ENCODE results near the gene PSME3. TPM values are rescaled to one million over a fixed set of nuclear protein-coding genes. Genes with fewer than 3 reads are reported as not detected.

PSME3 gene
- polyA plus RNA-seq, 4 donors = 49.9 to 93.0 (median 61.2) TPM

GRCh38 chr17:42804918-42805367 is 28.3 kb upstream of the PSME3 start:
- DNase-seq (peak; percentile 64 to 83), FAIRE-seq (no peak)
- Histone ChIP-seq H3K9me3 (ENCODE audit: control insufficient read depth in 2 of 2, insufficient read depth in 1 of 2, low read depth in 1 of 2, low read length in 1 of 2) (no peaks in the 10 kb centered on the region), H3K4me3 (ENCODE audit: low read depth in 1 of 3, low read length in 3 of 3) (no peak overlapping the region), H3K36me3 (ENCODE audit: control insufficient read depth in 3 of 3, insufficient read depth in 2 of 3, low read depth in 1 of 3, low read length in 3 of 3) (peaks cover 0 to 2% (median 0%) of the 10 kb centered on the region in 3 donors), H3K27me3 (ENCODE audit: control insufficient read depth in 3 of 3, insufficient read depth in 3 of 3, low read length in 3 of 3) (no peaks in the 10 kb centered on the region), H3K4me1 (ENCODE audit: control insufficient read depth in 3 of 3, insufficient read depth in 2 of 3, low read depth in 1 of 3, low read length in 2 of 3) (peaks cover 2 to 39% (median 4%) of the 10 kb centered on the region in 3 donors), H3K27ac (ENCODE audit: low read depth in 1 of 3, low read length in 2 of 3) (peak overlapping the region in 2 of 3 donors; percentile 18 to 77)
- 25 to 78% (median 52%) methylated on average over 1 of the region's 1 CpG for WGBS, 3 donors

DNA sequence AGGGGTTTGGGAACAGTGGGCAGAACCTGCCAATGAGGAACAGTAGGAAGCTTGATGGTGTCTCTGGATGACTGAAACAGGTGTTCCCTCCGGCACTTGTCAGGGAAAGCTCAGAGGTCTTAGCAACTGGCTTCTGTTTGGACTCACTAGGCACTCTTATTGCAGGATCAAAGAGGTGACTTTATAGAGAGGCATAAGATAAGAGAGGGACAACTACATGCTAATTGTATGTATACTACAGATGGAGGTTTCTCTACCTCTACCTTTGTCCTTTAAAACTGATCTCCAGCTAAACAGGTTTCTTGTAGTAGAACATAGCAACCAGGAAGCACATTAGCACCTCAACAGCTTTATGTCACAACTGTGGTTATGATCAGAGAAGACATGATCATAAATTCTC is 26.9 kb upstream of the PSME3 start:
- Histone ChIP-seq H3K36me3 (ENCODE audit: control insufficient read depth in 3 of 3, insufficient read depth in 2 of 3, low read depth in 1 of 3, low read length in 3 of 3) (peaks cover 0 to 2% (median under 1%) of the 10 kb centered on the region in 3 donors), H3K4me1 (ENCODE audit: control insufficient read depth in 3 of 3, insufficient read depth in 2 of 3, low read depth in 1 of 3, low read length in 2 of 3) (peaks cover 2 to 39% (median 4%) of the 10 kb centered on the region in 3 donors), H3K4me3 (ENCODE audit: low read depth in 1 of 3, low read length in 3 of 3) (no peak overlapping the region), H3K9me3 (ENCODE audit: control insufficient read depth in 2 of 2, insufficient read depth in 1 of 2, low read depth in 1 of 2, low read length in 1 of 2) (no peaks in the 10 kb centered on the region), H3K27me3 (ENCODE audit: control insufficient read depth in 3 of 3, insufficient read depth in 3 of 3, low read length in 3 of 3) (no peaks in the 10 kb centered on the region), H3K27ac (ENCODE audit: low read depth in 1 of 3, low read length in 2 of 3) (peak overlapping the region in 2 of 3 donors; percentile 53 to 77)
- 21 to 66% (median 45%) methylated on average over 1 of the region's 1 CpG for WGBS, 3 donors
- no peak for FAIRE-seq
- DNase-seq = peak; percentile 87 to 89

- peaks cover 0 to 22% (median 4%) of the 10 kb centered on the region in 3 donors for H3K4me1 ChIP-seq (ENCODE audit: control insufficient read depth in 3 of 3, insufficient read depth in 2 of 3, low read depth in 1 of 3, low read length in 2 of 3)
- H3K36me3 ChIP-seq (ENCODE audit: control insufficient read depth in 3 of 3, insufficient read depth in 2 of 3, low read depth in 1 of 3, low read length in 3 of 3) = peaks cover 4 to 14% (median 5%) of the 10 kb centered on the region in 3 donors
- no peaks in the 10 kb centered on the region for H3K27me3 ChIP-seq (ENCODE audit: control insufficient read depth in 3 of 3, insufficient read depth in 3 of 3, low read length in 3 of 3)
- FAIRE-seq (no peak), DNase-seq (no peak)
- 29 to 44% (median 40%) methylated on average over 3 of the region's 3 CpGs for WGBS, 3 donors
- no peak overlapping the region for H3K4me3 ChIP-seq (ENCODE audit: low read depth in 1 of 3, low read length in 3 of 3)
- no peak overlapping the region for H3K27ac ChIP-seq (ENCODE audit: low read depth in 1 of 3, low read length in 2 of 3)
- no peaks in the 10 kb centered on the region for H3K9me3 ChIP-seq (ENCODE audit: control insufficient read depth in 2 of 2, insufficient read depth in 1 of 2, low read depth in 1 of 2, low read length in 1 of 2)
These were observed 23.9 kb upstream of the PSME3 start for GRCh38 chr17:42809250-42809649.

- Histone ChIP-seq H3K27ac (ENCODE audit: low read depth in 1 of 3, low read length in 2 of 3) (peak overlapping the region in 1 of 3 donors; percentile 20), H3K9me3 (ENCODE audit: control insufficient read depth in 2 of 2, insufficient read depth in 1 of 2, low read depth in 1 of 2, low read length in 1 of 2) (no peaks in the 10 kb centered on the region), H3K4me1 (ENCODE audit: control insufficient read depth in 3 of 3, insufficient read depth in 2 of 3, low read depth in 1 of 3, low read length in 2 of 3) (no peaks in the 10 kb centered on the region), H3K4me3 (ENCODE audit: low read depth in 1 of 3, low read length in 3 of 3) (no peak overlapping the region), H3K36me3 (ENCODE audit: control insufficient read depth in 3 of 3, insufficient read depth in 2 of 3, low read depth in 1 of 3, low read length in 3 of 3) (peaks cover 22 to 49% (median 27%) of the 10 kb centered on the region in 3 donors), H3K27me3 (ENCODE audit: control insufficient read depth in 3 of 3, insufficient read depth in 3 of 3, low read length in 3 of 3) (no peaks in the 10 kb centered on the region)
- WGBS, 3 donors = 57 to 84% (median 81%) methylated on average over 8 of the region's 8 CpGs
- no peak for DNase-seq
- no peak for FAIRE-seq
These were observed 18.4 kb upstream of the PSME3 start for GRCh38 chr17:42814633-42815399.

DNA sequence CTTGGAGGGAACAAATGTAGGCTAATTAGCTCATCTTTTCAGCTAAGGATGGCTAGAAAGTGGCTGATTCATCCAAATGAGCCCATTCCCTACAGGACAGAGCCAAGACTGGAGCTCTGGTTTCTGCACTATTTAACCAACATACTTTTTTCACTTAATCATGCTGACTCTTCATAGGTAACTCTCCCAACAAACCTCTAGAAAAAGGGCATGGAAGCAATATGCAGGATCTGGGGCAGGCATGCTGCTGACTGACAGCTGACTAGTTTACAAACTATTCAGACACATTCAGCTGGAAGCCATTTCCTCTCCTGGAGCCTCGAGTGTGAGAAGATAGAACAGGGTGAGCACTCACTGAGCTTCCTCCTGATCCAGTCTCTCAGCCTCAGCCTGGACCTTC is 15.3 kb upstream of the PSME3 start:
- Histone ChIP-seq H3K27ac (ENCODE audit: low read depth in 1 of 3, low read length in 2 of 3) (no peak overlapping the region), H3K4me1 (ENCODE audit: control insufficient read depth in 3 of 3, insufficient read depth in 2 of 3, low read depth in 1 of 3, low read length in 2 of 3) (no peaks in the 10 kb centered on the region), H3K9me3 (ENCODE audit: control insufficient read depth in 2 of 2, insufficient read depth in 1 of 2, low read depth in 1 of 2, low read length in 1 of 2) (no peaks in the 10 kb centered on the region), H3K4me3 (ENCODE audit: low read depth in 1 of 3, low read length in 3 of 3) (no peak overlapping the region), H3K27me3 (ENCODE audit: control insufficient read depth in 3 of 3, insufficient read depth in 3 of 3, low read length in 3 of 3) (no peaks in the 10 kb centered on the region), H3K36me3 (ENCODE audit: control insufficient read depth in 3 of 3, insufficient read depth in 2 of 3, low read depth in 1 of 3, low read length in 3 of 3) (peaks cover 17 to 59% (median 28%) of the 10 kb centered on the region in 3 donors)
- WGBS, 3 donors = 57 to 61% (median 60%) methylated on average over 1 of the region's 1 CpG
- DNase-seq = no peak
- no peak for FAIRE-seq

DNA sequence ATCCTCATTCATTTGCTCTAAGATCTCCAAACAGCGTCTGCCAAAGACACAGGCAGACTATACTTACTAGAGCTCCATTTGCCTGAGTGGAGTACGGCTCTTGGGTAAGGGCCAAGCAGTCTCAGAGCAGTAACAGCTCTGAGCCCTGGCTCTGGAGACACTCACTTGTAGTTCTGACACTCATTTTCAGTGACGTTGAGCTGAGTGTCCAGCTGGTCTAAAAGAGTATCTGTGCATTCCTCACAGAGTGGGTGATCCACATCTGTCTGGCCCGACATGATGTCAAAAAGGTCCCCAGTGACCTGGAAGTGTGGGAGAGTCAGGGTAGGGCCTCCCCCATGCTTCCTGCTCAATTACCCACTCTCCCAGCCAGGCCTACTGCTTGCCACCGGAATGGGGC is 14.8 kb upstream of the PSME3 start:
- no peaks in the 10 kb centered on the region for H3K9me3 ChIP-seq (ENCODE audit: control insufficient read depth in 2 of 2, insufficient read depth in 1 of 2, low read depth in 1 of 2, low read length in 1 of 2)
- no peak overlapping the region for H3K4me3 ChIP-seq (ENCODE audit: low read depth in 1 of 3, low read length in 3 of 3)
- peaks cover 17 to 59% (median 28%) of the 10 kb centered on the region in 3 donors for H3K36me3 ChIP-seq (ENCODE audit: control insufficient read depth in 3 of 3, insufficient read depth in 2 of 3, low read depth in 1 of 3, low read length in 3 of 3)
- H3K27ac ChIP-seq (ENCODE audit: low read depth in 1 of 3, low read length in 2 of 3) = no peak overlapping the region
- peaks cover 0 to under 1% (median 0%) of the 10 kb centered on the region in 3 donors for H3K4me1 ChIP-seq (ENCODE audit: control insufficient read depth in 3 of 3, insufficient read depth in 2 of 3, low read depth in 1 of 3, low read length in 2 of 3)
- WGBS, 3 donors = 78 to 94% (median 81%) methylated on average over 5 of the region's 5 CpGs
- no peak for DNase-seq
- no peak for FAIRE-seq
- no peaks in the 10 kb centered on the region for H3K27me3 ChIP-seq (ENCODE audit: control insufficient read depth in 3 of 3, insufficient read depth in 3 of 3, low read length in 3 of 3)

DNA sequence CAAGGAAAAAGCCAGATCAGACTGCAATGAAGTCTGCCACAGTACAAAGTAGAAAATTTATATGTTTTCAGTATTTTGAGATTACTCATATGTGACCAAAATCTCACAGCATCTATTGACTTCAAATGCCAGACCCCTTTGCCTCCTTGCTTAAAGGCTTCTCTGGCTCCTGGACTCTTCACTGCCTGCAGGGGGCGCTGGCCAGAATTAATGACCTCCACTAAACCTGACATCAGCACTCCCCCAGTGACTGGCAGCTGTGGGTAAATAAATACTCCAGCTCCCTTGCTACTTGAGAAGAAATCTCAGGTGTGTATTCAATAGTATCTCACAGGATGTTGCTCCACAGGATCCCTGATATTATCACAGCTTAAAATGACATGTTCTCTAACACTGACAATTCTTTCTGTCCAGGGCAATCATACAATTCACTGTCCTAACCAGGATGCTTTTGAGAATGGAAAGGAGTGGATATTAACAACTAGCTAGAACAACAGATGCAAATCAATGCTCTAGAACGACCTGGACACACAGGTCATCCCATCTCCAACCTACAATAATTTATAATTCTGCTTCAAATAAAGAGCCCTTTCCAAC is 13.2 kb upstream of the PSME3 start:
- DNase-seq (peak; percentile 66 to 74), FAIRE-seq (no peak)
- no peaks in the 10 kb centered on the region for H3K27me3 ChIP-seq (ENCODE audit: control insufficient read depth in 3 of 3, insufficient read depth in 3 of 3, low read length in 3 of 3)
- no peaks in the 10 kb centered on the region for H3K9me3 ChIP-seq (ENCODE audit: control insufficient read depth in 2 of 2, insufficient read depth in 1 of 2, low read depth in 1 of 2, low read length in 1 of 2)
- peaks cover 0 to 3% (median 0%) of the 10 kb centered on the region in 3 donors for H3K4me1 ChIP-seq (ENCODE audit: control insufficient read depth in 3 of 3, insufficient read depth in 2 of 3, low read depth in 1 of 3, low read length in 2 of 3)
- H3K36me3 ChIP-seq (ENCODE audit: control insufficient read depth in 3 of 3, insufficient read depth in 2 of 3, low read depth in 1 of 3, low read length in 3 of 3) = peaks cover 17 to 54% (median 23%) of the 10 kb centered on the region in 3 donors
- H3K4me3 ChIP-seq (ENCODE audit: low read depth in 1 of 3, low read length in 3 of 3) = no peak overlapping the region
- H3K27ac ChIP-seq (ENCODE audit: low read depth in 1 of 3, low read length in 2 of 3) = no peak overlapping the region
- 27 to 31% (median 28%) methylated on average over 2 of the region's 2 CpGs for WGBS, 3 donors

DNA sequence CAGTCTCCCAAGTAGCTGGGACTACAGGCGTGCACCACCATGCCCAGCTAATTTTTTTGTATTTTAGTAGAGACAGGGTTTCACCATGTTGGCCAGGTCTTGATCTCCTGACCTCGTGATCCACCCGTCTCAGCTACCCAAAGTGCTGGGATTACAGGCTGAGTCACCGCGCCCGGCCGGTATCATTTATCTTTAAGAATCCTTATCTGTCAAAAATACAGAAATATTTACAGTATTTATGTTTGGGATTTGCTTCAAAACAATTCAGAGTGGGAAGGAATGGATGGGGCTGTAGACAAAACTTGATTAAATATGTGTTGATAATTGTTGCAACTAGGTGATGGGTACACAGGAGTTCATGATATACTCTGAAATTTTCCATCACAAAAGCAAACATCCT is 12.0 kb upstream of the PSME3 start:
- peaks cover 11 to 49% (median 15%) of the 10 kb centered on the region in 3 donors for H3K36me3 ChIP-seq (ENCODE audit: control insufficient read depth in 3 of 3, insufficient read depth in 2 of 3, low read depth in 1 of 3, low read length in 3 of 3)
- H3K27ac ChIP-seq (ENCODE audit: low read depth in 1 of 3, low read length in 2 of 3) = no peak overlapping the region
- no peaks in the 10 kb centered on the region for H3K9me3 ChIP-seq (ENCODE audit: control insufficient read depth in 2 of 2, insufficient read depth in 1 of 2, low read depth in 1 of 2, low read length in 1 of 2)
- peaks cover 0 to 3% (median 0%) of the 10 kb centered on the region in 3 donors for H3K4me1 ChIP-seq (ENCODE audit: control insufficient read depth in 3 of 3, insufficient read depth in 2 of 3, low read depth in 1 of 3, low read length in 2 of 3)
- FAIRE-seq = no peak
- 88 to 92% (median 89%) methylated on average over 7 of the region's 7 CpGs for WGBS, 3 donors
- DNase-seq = no peak
- H3K27me3 ChIP-seq (ENCODE audit: control insufficient read depth in 3 of 3, insufficient read depth in 3 of 3, low read length in 3 of 3) = no peaks in the 10 kb centered on the region
- no peak overlapping the region for H3K4me3 ChIP-seq (ENCODE audit: low read depth in 1 of 3, low read length in 3 of 3)
